K562 (cell line): ENCODE measurements around the gene ERMP1. TPM values are rescaled to one million over a fixed set of nuclear protein-coding genes. Genes with fewer than 3 reads are reported as not detected.

ENCODE experiments used
- ATAC-seq: fragments of 200-7000 bp; cut with Tn5 transposase; 3 replicates; pipeline ENCODE4 v1.9.1; 2020; ENCODE audit warnings: moderate library complexity
- BruUV-seq: library from RNA; stranded (reverse); fragments of 400-500 nt; replicated peaks from 2 replicates; lab custom pipeline; 2021; lab: Mats Ljungman, UMichigan
- CTCF ChIA-PET: fragments of 300-600 bp; formaldehyde crosslinking; extraction: SDS; loops from one replicate; lab custom pipeline; 2021; ENCODE audit warnings: low intra/inter-chr PET ratio; lab: Yijun Ruan, JAX
- POLR2A ChIA-PET: fragments of 300-600, 350-650 bp; sonication (Branson Sonifier 250); formaldehyde crosslinking; extraction: SDS; loops from one replicate; lab custom pipeline; 2021; ENCODE audit warnings: antibody characterized with exemption, inconsistent platforms; lab: Yijun Ruan, JAX
- DNase-seq, 4 experiments: peaks; one replicate each; pipeline versions ENCODE4 v3.0.0 to v3.0.0-alpha.2; 2011 to 2018; ENCODE audit warnings: low spot score in 3 of 4, mixed read lengths in 3 of 4; ENCODE audit errors: extremely low read depth in 1 of 4
- FAIRE-seq: peaks from 2 replicates; lab custom pipeline; 2011; peaks lifted over from hg19 to GRCh38; lab: Jason Lieb, UNC
- H2AFZ ChIP-seq: 2 replicates; pipeline ENCODE4 v1.6.0; 2011; ENCODE audit warnings: low read depth, low read length, control low read depth, inconsistent platforms
- H3K27ac ChIP-seq: fragments of 200-600 bp; 3 replicates; pipeline ENCODE4 v1.8.0; 2011; ENCODE audit warnings: low read depth, mild to moderate bottlenecking, control low read depth, inconsistent platforms, low read length, moderate library complexity, mixed read lengths; ENCODE audit errors: extremely low read depth
- H3K27me3 ChIP-seq, 2 experiments: fragments of 300-600 bp in 1 of 2; 2 replicates in 1 of 2; 3 replicates in 1 of 2; pipeline versions ENCODE4 v1.6.0 to v1.8.0; 2011; ENCODE audit warnings: inconsistent platforms in 2 of 2, low read length in 2 of 2, mild to moderate bottlenecking in 1 of 2, mixed read lengths in 1 of 2, moderate library complexity in 1 of 2; ENCODE audit not compliant: control insufficient read depth in 2 of 2, insufficient read depth in 2 of 2
- H3K36me3 ChIP-seq: fragments of 300-600 bp; 3 replicates; pipeline ENCODE4 v1.8.0; 2011; ENCODE audit warnings: mild to moderate bottlenecking, low read length, inconsistent platforms; ENCODE audit not compliant: control insufficient read depth, insufficient read depth
- H3K4me1 ChIP-seq, 2 experiments: fragments of 200-600 bp in 1 of 2; replicated peaks in 1 of 2; 2 replicates in 1 of 2; 3 replicates in 1 of 2; pipeline versions ENCODE4 v1.5.1 to v1.8.0; 2011; ENCODE audit warnings: inconsistent platforms in 2 of 2, low read length in 2 of 2, mild to moderate bottlenecking in 1 of 2, mixed read lengths in 1 of 2, moderate library complexity in 1 of 2; ENCODE audit not compliant: control insufficient read depth in 2 of 2, insufficient read depth in 2 of 2
- H3K4me2 ChIP-seq: 2 replicates; pipeline ENCODE4 v1.6.1; 2011; ENCODE audit warnings: low read length, control low read depth, inconsistent platforms, mixed read lengths; ENCODE audit not compliant: insufficient read depth
- H3K4me3 ChIP-seq: fragments of 200-600 bp; sonication (generic), shearing (Covaris generic); 2 replicates; pipeline ENCODE4 v1.5.1; 2016; ENCODE audit warnings: control low read depth, inconsistent platforms
- H3K79me2 ChIP-seq: fragments of 200-600 bp; 3 replicates; pipeline ENCODE4 v1.8.0; 2011; ENCODE audit warnings: low read length, inconsistent platforms; ENCODE audit not compliant: control insufficient read depth, insufficient read depth
- H3K9ac ChIP-seq, 2 experiments: 2 replicates each; pipeline versions ENCODE4 v1.6.0 to v1.6.1; 2011; ENCODE audit warnings: low read depth in 2 of 2, low read length in 2 of 2, control low read depth in 1 of 2, inconsistent platforms in 1 of 2, mild to moderate bottlenecking in 1 of 2, mixed read lengths in 1 of 2; ENCODE audit not compliant: insufficient read depth in 1 of 2
- H3K9me1 ChIP-seq: one replicate; pipeline ENCODE4 v1.6.0; 2011; ENCODE audit warnings: inconsistent platforms, mild to moderate bottlenecking, low read length, moderate library complexity; ENCODE audit not compliant: control insufficient read depth, insufficient read depth
- H3K9me3 ChIP-seq: replicated peaks from 2 replicates; pipeline ENCODE4 v1.5.1; 2011; ENCODE audit warnings: low read depth, low read length, inconsistent platforms; ENCODE audit not compliant: control insufficient read depth, insufficient read depth
- H4K20me1 ChIP-seq: replicated peaks from 2 replicates; pipeline ENCODE4 v1.6.1; 2011; ENCODE audit warnings: low read length, inconsistent platforms, mixed read lengths; ENCODE audit not compliant: control insufficient read depth, insufficient read depth
- MED1 ChIP-seq: sonication (generic); formaldehyde crosslinking; IDR thresholded peaks from 2 replicates; pipeline ENCODE4 v1.8.1; 2023; ENCODE audit warnings: missing genetic modification reagents, borderline replicate concordance
- NELFE ChIP-seq: IDR thresholded peaks from 2 replicates; pipeline ENCODE4 v1.6.1; 2011; ENCODE audit warnings: mild to moderate bottlenecking; ENCODE audit not compliant: insufficient read depth, insufficient read length
- POLR3A ChIP-seq: IDR thresholded peaks from 2 replicates; pipeline ENCODE4 v1.6.1; 2011; ENCODE audit warnings: borderline replicate concordance, mild to moderate bottlenecking, moderate library complexity; ENCODE audit not compliant: insufficient read length, insufficient read depth; ENCODE audit errors: extremely low read depth
- RFX1 ChIP-seq: fragments of 450-650 bp; IDR thresholded peaks from 2 replicates; pipeline ENCODE4 v1.6.1; 2016; ENCODE audit warnings: mild to moderate bottlenecking, moderate library complexity
- SFPQ ChIP-seq: fragments of 200-400 bp; formaldehyde crosslinking; IDR thresholded peaks from 2 replicates; pipeline ENCODE4 v1.6.1; 2017; ENCODE audit warnings: mild to moderate bottlenecking, low read depth, low read length, moderate library complexity
- USF2 ChIP-seq: sonication (generic); formaldehyde crosslinking; IDR thresholded peaks from 2 replicates; pipeline ENCODE4 v1.5.0; 2020; ENCODE audit warnings: missing genetic modification reagents
- ZNF436 ChIP-seq: fragments of 250-450, 450-650 bp; sonication (Bioruptor Pico); formaldehyde crosslinking; IDR thresholded peaks from 2 replicates; pipeline ENCODE4 v1.7.0; 2020; ENCODE audit warnings: mild to moderate bottlenecking
- WGBS: fragments of 100-300 bp; shearing (Covaris generic); methylation state at CpG from one replicate; pipeline ENCODE4 v1.1.6; 2016; ENCODE audit warnings: low coverage, mixed read lengths; ENCODE audit not compliant: insufficient coverage; ENCODE audit errors: missing lambda C conversion rate; 5-methylcytosine and 5-hydroxymethylcytosine counted together
- in situ Hi-C: fragments of 300-500 bp; cut with MboI; formaldehyde crosslinking; loops from 4 replicates; pipeline ENCODE4 v1.15.0; 2018; ENCODE audit warnings: inconsistent platforms, mixed read lengths
- intact Hi-C: fragments of 100-400 bp; cut with micrococcal nuclease; formaldehyde crosslinking; loops from 2 replicates; pipeline ENCODE4 v1.14.2; 2022
- polyA plus RNA-seq, 8 experiments: library from polyadenylated mRNA; depleted of rRNA in 4 of 8; stranded (reverse) in 5 of 8; unstranded in 3 of 8; fragments of >200 nt; fragmentation: Nextera tagmentation in 2 of 8; fragmentation: Illumina TruSeq in 1 of 8; extraction: Ambion mirVana in 2 of 8; extraction: Trizol in 1 of 8; gene quantifications; 2 replicates each; pipeline versions ENCODE4 v1.2.1 to v1.2.3, GENCODE V29; 2011 to 2014; ENCODE audit warnings: inconsistent platforms in 1 of 8, missing spikeins in 1 of 8
- total RNA-seq, 7 experiments: library from RNA; depleted of rRNA in 6 of 7; stranded (reverse); fragments of >200 nt in 6 of 7; fragmentation: Illumina TruSeq in 2 of 7; extraction: Trizol in 2 of 7; gene quantifications; 2 replicates each; pipeline versions ENCODE4 v1.2.1 to v1.2.3, GENCODE V29; 2011 to 2021; ENCODE audit warnings: low replicate concordance in 1 of 7

ERMP1 gene
- total and polyA plus RNA-seq, 9 of the 15 experiments (the other 6 are each of a cell fraction or from before 2014, with no cell fraction given) = 2.5 to 26.3 (median 12.6) TPM

DNA sequence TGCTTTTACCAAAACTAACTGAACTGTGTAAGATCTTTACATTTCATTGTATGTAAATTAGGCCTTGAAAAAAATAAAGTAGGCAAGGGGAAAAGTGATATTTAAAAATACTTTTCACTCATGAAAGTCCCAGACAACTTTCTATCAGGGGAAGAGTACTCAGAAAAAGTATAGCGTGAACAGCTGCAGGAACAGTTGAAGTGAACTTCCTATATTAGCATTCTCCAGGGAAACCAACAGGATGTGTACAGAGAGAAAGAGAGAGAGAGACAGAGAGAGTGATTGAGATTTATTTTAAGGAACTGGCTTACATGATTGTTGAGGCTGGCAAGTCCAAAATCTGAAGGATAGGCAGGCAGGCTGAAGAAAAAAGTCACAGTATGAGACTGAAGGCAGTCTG is 42.0 kb downstream of the ERMP1 start (continued):
- no peak for TF ChIP-seq SFPQ
- TF ChIP-seq POLR3A = no peak
- TF ChIP-seq MED1 = no peak
- no peak for TF ChIP-seq RFX1
- TF ChIP-seq ZNF436 = no peak
- TF ChIP-seq USF2 (CRISPR knock-in tag) = no peak
- TF ChIP-seq, all 486 proteins: peak for 0

GRCh38 chr9:5789489-5789888 is 43.4 kb downstream of the ERMP1 start:
- no peak for ATAC-seq
- Histone ChIP-seq H3K4me2 (no peak overlapping the region), H3K36me3 (peaks cover 50% of the 10 kb centered on the region; the same call in 2 of the 3 replicates), H3K4me3 (no peak overlapping the region), H3K27me3 (no peaks in the 10 kb centered on the region), H2AFZ (no peak overlapping the region), H3K9me1 (no peaks in the 10 kb centered on the region), H3K27ac (no peak overlapping the region), H3K79me2 (no peaks in the 10 kb centered on the region), H3K9ac (no peak overlapping the region), H3K4me1 (no peaks in the 10 kb centered on the region), H4K20me1 (no peaks in the 10 kb centered on the region), H3K9me3 (no peaks in the 10 kb centered on the region)
- no peak for FAIRE-seq
- BruUV-seq = no TSS peak
- no peak for DNase-seq
- TF ChIP-seq NELFE = no peak
- intact Hi-C loops = no loop called here
- CTCF ChIA-PET = no interaction called here
- in situ Hi-C loops = no loop called here
- WGBS = 80% methylated on average over 4 of the region's 5 CpGs
- POLR2A ChIA-PET = no interaction called here
